Breast epithelium (tissue), 4 donors: ENCODE measurements around the gene TCF7. TPM values are rescaled to one million over a fixed set of nuclear protein-coding genes. Genes with fewer than 3 reads are reported as not detected.

Source experiments
- DNase-seq, 2 donors: peaks; one replicate each; pipeline ENCODE4 v3.0.0-alpha.2; 2019; ENCODE audit warnings: low spot score in 2 of 2
- H3K27ac ChIP-seq, 2 donors: fragments of 200-600 bp; sonication (generic) in 1 of 2; one replicate each; pipeline ENCODE4 v1.5.1; 2016 to 2019; ENCODE audit warnings: mild to moderate bottlenecking in 1 of 2
- H3K27me3 ChIP-seq, 2 donors: fragments of 200-600 bp; sonication (generic) in 1 of 2; one replicate each; pipeline versions ENCODE4 v1.5.1 to v1.6.0; 2017 to 2019; ENCODE audit warnings: control low read depth in 1 of 2, mild to moderate bottlenecking in 1 of 2
- H3K36me3 ChIP-seq: fragments of 200-600 bp; one replicate; pipeline ENCODE4 v1.5.1; 2019
- H3K4me1 ChIP-seq, 2 donors: fragments of 200-600 bp; sonication (generic); one replicate each; pipeline ENCODE4 v1.5.1; 2016 to 2019; ENCODE audit warnings: control low read depth in 1 of 2
- H3K4me3 ChIP-seq, 3 donors: fragments of 200-600 bp; sonication (generic); 1 replicate in 2 of 3; 2 replicates in 1 of 3; pipeline ENCODE4 v1.5.1; 2016 to 2019; ENCODE audit warnings: mild to moderate bottlenecking in 3 of 3, moderate library complexity in 2 of 3
- H3K9me3 ChIP-seq, 2 donors: fragments of 200-600 bp; sonication (generic) in 1 of 2; one replicate each; pipeline ENCODE4 v1.5.1; 2016 to 2019; ENCODE audit warnings: control low read depth in 1 of 2
- CTCF ChIP-seq, 3 donors: fragments of 450-650 bp; IDR thresholded peaks; one replicate each; pipeline ENCODE4 v1.5.1; 2016 to 2017; ENCODE audit warnings: antibody characterized with exemption in 3 of 3, mild to moderate bottlenecking in 3 of 3, moderate library complexity in 3 of 3
- POLR2A ChIP-seq: fragments of 450-650 bp; IDR thresholded peaks from one replicate; pipeline ENCODE4 v1.6.1; 2016; ENCODE audit warnings: antibody characterized with exemption, mild to moderate bottlenecking, moderate library complexity
- POLR2AphosphoS5 ChIP-seq, 3 donors: sonication (generic); formaldehyde crosslinking; IDR thresholded peaks; one replicate each; pipeline ENCODE4 v1.6.1; 2017; ENCODE audit warnings: antibody characterized with exemption in 3 of 3
- intact Hi-C: fragments of 100-400 bp; cut with DNase I; formaldehyde crosslinking; loops from one replicate; pipeline ENCODE4 v1.15.1; 2023; ENCODE audit warnings: low total_unique reads
- total RNA-seq, 3 donors: library from RNA; depleted of rRNA; stranded (reverse); fragments of >200 nt; gene quantifications; one replicate each; pipeline ENCODE4 v1.1.0, GENCODE V29; 2016

TCF7 gene
- total RNA-seq, 3 donors from 2014 or later, result 2.1 to 8.0 (median 6.6) TPM

- Histone ChIP-seq H3K36me3 (no peaks in the 10 kb centered on the region), H3K27ac (peak overlapping the region in 1 of 2 donors; percentile 29), H3K4me3 (no peak overlapping the region), H3K4me1 (peaks cover 2 to 6% of the 10 kb centered on the region in 2 donors), H3K9me3 (no peaks in the 10 kb centered on the region), H3K27me3 (no peaks in the 10 kb centered on the region)
- intact Hi-C loops, result no loop called here
- peak; percentile 71 to 82 for DNase-seq
- TF ChIP-seq POLR2A (no peak), CTCF (IDR thresholded peaks at IDR 0.05) (peak in 2 of 3 donors; percentile 72 to 78), POLR2AphosphoS5 (IDR thresholded peaks at IDR 0.05) (no peak)
Measured at GRCh38 chr5:134140530-134141201, 26.2 kb downstream of the TCF7 start.

- TF ChIP-seq CTCF (IDR thresholded peaks at IDR 0.05), result no peak
- TF ChIP-seq POLR2AphosphoS5 (IDR thresholded peaks at IDR 0.05), result no peak
- TF ChIP-seq POLR2A, result no peak
- Histone ChIP-seq H3K27me3 (no peaks in the 10 kb centered on the region), H3K9me3 (no peaks in the 10 kb centered on the region), H3K27ac (peak overlapping the region in 1 of 2 donors; percentile 19), H3K36me3 (no peaks in the 10 kb centered on the region), H3K4me1 (peaks cover 2 to 6% of the 10 kb centered on the region in 2 donors), H3K4me3 (no peak overlapping the region)
- intact Hi-C loops, result no loop called here
- peak; percentile 16 to 39 for DNase-seq
Measured at GRCh38 chr5:134141331-134142050, 27.0 kb downstream of the TCF7 start.

GRCh38 chr5:134142052-134142451, 27.6 kb downstream of the TCF7 start:
- TF ChIP-seq CTCF (IDR thresholded peaks at IDR 0.05) (no peak), POLR2AphosphoS5 (IDR thresholded peaks at IDR 0.05) (no peak), POLR2A (no peak)
- H3K4me1 ChIP-seq, result peaks cover 2 to 6% of the 10 kb centered on the region in 2 donors
- H3K27me3 ChIP-seq, result no peaks in the 10 kb centered on the region
- H3K4me3 ChIP-seq, result no peak overlapping the region
- intact Hi-C loops, result no loop called here
- H3K27ac ChIP-seq, result peak overlapping the region in 1 of 2 donors; percentile 8
- H3K36me3 ChIP-seq, result no peaks in the 10 kb centered on the region
- peak; percentile 17 to 30 for DNase-seq
- H3K9me3 ChIP-seq, result no peaks in the 10 kb centered on the region

DNA sequence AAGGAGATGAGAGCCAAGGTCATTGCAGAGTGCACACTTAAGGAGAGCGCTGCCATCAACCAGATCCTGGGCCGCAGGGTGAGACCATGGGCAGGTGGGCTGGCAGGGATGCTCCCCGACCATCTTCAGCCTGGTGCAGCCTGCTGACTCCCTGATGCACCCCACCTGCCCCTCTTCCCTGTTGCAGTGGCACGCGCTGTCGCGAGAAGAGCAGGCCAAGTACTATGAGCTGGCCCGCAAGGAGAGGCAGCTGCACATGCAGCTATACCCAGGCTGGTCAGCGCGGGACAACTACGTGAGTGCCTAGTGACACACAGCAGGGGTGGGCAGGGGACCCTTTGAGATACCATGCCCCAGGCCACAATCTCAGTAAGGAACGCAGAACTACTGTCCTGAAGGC, 28.3 kb downstream of the TCF7 start:
- intact Hi-C loops, result no loop called here
- TF ChIP-seq POLR2A, result no peak
- TF ChIP-seq CTCF (IDR thresholded peaks at IDR 0.05), result no peak
- no peak for TF ChIP-seq POLR2AphosphoS5 (IDR thresholded peaks at IDR 0.05)
- no peaks in the 10 kb centered on the region for H3K36me3 ChIP-seq

GRCh38 chr5:134143431-134143830, 28.9 kb downstream of the TCF7 start:
- intact Hi-C loops, result no loop called here
- H3K36me3 ChIP-seq, result no peaks in the 10 kb centered on the region
- DNase-seq, result no peak
- H3K27me3 ChIP-seq, result no peaks in the 10 kb centered on the region
- H3K4me1 ChIP-seq, result peaks cover 2 to 6% of the 10 kb centered on the region in 2 donors
- no peaks in the 10 kb centered on the region for H3K9me3 ChIP-seq
- H3K27ac ChIP-seq, result no peak overlapping the region
- H3K4me3 ChIP-seq, result no peak overlapping the region
- no peak for TF ChIP-seq POLR2A
- no peak for TF ChIP-seq CTCF (IDR thresholded peaks at IDR 0.05)
- no peak for TF ChIP-seq POLR2AphosphoS5 (IDR thresholded peaks at IDR 0.05)

More for the DNA sequence above, 28.3 kb downstream of the TCF7 start:
- Histone ChIP-seq H3K27me3 (no peaks in the 10 kb centered on the region), H3K4me3 (no peak overlapping the region), H3K27ac (no peak overlapping the region), H3K9me3 (no peaks in the 10 kb centered on the region), H3K4me1 (peaks cover 2 to 6% of the 10 kb centered on the region in 2 donors)
- DNase-seq, result peak; percentile 15 to 27
